Measurements from ENCODE around the gene FILIP1.

DNA sequence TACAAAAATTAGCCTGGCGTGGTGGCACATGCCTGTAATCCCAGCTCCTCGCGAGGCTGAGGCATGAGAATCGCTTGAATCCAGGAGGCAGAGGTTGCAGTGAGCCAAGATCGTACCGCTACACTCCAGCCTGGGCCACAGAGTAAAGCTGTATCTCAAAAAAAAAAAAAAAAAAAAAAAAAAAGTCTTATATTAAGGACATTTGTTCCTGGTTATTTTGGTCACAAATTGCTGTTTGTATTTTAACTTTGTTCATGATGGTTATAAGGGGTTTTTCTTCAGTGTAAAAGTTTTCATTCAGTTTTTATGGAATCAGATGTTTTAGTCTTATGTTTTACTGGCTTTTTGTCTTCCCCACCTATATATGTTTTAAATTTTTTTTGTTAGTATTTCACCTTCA lies 13.9 kb downstream of the FILIP1 start:
- TF ChIP-seq, protein P1, sequence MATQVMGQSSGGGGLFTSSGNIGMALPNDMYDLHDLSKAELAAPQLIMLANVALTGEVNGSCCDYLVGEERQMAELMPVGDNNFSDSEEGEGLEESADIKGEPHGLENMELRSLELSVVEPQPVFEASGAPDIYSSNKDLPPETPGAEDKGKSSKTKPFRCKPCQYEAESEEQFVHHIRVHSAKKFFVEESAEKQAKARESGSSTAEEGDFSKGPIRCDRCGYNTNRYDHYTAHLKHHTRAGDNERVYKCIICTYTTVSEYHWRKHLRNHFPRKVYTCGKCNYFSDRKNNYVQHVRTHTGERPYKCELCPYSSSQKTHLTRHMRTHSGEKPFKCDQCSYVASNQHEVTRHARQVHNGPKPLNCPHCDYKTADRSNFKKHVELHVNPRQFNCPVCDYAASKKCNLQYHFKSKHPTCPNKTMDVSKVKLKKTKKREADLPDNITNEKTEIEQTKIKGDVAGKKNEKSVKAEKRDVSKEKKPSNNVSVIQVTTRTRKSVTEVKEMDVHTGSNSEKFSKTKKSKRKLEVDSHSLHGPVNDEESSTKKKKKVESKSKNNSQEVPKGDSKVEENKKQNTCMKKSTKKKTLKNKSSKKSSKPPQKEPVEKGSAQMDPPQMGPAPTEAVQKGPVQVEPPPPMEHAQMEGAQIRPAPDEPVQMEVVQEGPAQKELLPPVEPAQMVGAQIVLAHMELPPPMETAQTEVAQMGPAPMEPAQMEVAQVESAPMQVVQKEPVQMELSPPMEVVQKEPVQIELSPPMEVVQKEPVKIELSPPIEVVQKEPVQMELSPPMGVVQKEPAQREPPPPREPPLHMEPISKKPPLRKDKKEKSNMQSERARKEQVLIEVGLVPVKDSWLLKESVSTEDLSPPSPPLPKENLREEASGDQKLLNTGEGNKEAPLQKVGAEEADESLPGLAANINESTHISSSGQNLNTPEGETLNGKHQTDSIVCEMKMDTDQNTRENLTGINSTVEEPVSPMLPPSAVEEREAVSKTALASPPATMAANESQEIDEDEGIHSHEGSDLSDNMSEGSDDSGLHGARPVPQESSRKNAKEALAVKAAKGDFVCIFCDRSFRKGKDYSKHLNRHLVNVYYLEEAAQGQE (IDR thresholded peaks at IDR 0.05; ENCODE audit: low read depth): no peak
- TF ChIP-seq EP300 (IDR thresholded peaks at IDR 0.05; ENCODE audit: borderline replicate concordance) (no peak), RAD21 (IDR thresholded peaks at IDR 0.05; ENCODE audit: low read depth) (no peak), FOXM1 (IDR thresholded peaks at IDR 0.05; ENCODE audit: borderline replicate concordance, low read depth) (no peak), YY1 (IDR thresholded peaks at IDR 0.05; ENCODE audit: low read depth) (no peak), CEBPB (IDR thresholded peaks at IDR 0.05) (no peak), EGR1 (IDR thresholded peaks at IDR 0.05) (no peak)
- TF ChIP-seq, protein P2, sequence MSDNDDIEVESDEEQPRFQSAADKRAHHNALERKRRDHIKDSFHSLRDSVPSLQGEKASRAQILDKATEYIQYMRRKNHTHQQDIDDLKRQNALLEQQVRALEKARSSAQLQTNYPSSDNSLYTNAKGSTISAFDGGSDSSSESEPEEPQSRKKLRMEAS (IDR thresholded peaks at IDR 0.05): no peak
- TF ChIP-seq, protein P3, sequence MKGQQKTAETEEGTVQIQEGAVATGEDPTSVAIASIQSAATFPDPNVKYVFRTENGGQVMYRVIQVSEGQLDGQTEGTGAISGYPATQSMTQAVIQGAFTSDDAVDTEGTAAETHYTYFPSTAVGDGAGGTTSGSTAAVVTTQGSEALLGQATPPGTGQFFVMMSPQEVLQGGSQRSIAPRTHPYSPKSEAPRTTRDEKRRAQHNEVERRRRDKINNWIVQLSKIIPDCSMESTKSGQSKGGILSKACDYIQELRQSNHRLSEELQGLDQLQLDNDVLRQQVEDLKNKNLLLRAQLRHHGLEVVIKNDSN (IDR thresholded peaks at IDR 0.05): no peak
